ENCODE measurements around the gene RAB1B.
"Not testable (repeated sequence)": the region's sequence is repeated elsewhere in the genome, so short reads cannot be mapped to it uniquely, and the experiment has no call there.

The RAB1B gene

DNA sequence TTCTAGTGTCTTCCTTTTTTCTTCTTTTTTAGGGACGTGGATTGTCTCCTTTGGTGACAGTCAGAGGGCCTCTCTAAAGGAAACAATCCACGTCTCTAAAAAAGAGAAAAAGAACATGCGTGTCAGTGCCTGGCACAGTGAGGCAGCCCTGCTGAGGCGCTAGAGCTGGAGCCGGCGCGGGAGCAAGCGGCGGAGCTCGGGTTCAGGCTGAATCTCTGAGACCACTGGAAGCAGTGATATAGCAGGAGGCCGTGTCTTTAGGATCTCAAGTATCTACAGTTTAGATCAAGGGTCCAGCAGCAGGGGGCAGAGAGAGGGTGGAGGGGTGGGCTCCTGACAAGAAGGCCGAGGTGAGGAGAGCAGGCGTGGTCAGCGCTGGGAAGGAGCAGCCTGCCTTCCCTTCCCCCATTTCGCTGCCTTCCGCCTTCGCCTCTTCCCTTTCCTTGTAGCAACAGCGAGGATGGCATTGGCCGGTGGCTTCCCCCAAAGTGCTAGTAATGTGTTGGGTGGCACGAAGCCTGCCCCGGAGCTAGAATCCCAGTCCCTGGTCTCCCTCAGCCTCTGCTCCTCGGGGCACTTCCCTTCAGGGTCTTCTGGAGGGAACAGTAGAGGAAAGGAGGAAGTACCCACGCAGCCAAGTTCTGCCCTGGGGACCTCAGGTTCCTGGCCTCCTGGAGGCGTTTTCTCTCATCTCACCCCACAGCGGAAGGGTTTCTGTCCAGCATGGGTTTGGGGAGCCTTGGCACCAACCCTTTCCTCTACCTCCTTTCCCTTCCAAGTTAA lies 28.2 kb upstream of the RAB1B start:
- DNase-seq, result no peak

DNA sequence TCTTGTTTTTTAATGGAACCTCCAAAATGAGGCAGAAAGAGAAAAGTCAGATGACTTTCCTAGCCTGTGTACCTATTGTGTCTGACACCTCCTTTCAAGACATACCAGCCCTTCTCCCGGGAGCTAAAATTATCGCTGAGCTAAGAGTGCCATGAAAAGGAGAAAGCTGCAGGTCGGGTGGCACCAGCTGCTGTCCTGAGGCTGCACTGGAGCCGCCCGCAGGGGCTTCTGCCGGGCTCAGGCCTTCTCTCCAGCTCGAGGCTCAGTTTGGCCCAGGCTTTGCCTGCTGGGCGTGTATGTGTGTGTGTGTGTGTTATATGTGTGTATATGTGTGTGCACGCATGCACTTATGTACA lies 27.7 kb upstream of the RAB1B start:
- DNase-seq, result no peak

DNA sequence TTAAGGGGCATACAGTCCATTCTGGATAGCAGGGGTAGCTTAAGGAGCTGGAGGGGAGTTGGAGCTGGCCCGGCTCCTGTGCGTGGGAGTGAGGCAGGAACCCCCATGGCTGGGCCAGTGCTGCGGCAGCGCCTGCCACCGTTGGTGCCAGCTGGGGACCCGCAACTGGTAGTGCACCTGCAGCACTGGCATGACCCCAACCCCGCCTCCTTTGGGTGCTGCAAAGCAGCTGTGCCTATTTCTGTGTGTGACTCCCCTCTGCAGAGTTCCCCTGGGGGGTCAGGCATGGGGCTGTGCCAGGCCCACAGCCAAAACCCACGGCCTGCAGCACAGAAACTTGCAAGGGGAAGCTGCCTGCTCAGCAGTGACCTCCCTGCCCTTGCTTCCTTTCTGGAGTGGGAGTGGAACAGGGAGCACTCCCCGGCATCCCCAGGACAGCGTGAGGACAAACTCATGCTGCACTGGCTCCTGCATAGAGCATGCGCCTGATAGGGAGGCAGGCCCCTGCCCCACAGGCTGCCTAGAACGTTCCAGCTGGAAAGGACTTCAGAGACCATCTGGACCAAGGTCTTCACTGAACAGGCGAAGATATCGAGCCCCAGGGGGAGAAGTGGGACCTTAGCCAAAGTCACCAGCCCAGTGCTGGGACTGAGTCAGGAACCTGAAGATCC lies 26.2 kb upstream of the RAB1B start:
- no peak for DNase-seq

DNA sequence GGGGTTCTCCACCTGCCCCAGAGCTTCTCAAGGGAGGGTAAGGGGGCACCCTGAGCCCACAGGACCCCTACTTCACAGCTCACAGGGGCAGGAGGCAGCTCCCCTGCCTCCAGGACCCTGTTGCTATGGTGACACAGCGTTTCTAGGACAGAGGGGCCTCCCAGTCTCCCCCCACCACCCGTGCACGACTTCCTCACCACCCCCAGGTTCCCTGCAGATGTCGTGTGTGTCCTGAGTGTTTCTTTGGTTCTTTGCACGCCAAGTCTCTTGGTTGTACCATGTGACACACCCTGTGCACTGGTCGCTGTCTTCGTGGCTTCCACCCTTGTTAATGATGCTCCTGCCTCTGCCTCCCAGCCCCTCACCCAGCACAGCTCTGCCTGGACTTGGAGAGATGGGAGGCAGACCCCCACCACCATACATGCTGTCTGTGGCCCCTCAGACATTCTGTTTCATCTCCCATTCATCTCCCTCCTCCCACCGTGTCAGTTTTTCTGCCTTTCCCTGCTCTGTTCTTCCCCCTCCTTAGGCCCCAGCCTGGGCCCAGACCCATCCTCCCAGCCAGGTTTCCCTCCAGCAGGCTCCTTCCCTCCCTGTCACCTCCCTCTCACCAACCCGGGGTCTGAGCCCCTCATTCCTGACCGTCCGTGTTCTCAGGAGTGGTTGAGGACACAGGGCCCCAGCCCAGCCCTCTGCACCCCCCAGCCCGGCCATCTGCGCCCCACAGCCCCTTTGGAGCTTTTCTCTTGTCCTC lies 24.5 kb upstream of the RAB1B start:
- DNase-seq, result no peak

DNA sequence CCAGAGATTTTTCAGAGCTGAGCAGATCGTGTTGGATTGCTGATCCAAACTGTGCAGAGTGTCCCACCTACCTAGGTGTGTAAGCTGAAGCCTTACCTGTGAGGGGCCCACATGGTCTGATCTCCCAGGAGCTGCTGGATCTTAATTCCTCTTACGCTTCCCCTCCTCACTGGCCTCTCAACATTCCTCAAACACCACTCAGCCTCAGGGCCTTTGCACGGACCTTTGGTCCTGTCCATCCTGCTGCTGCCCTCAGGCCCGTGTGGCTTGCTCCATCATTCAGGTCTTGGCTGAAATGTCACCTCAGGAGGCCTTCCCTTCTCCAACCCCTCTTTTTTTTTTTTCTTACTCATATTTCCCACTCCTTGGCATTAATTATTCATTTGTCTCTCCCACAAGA lies 21.1 kb upstream of the RAB1B start:
- DNase-seq, result no peak

DNA sequence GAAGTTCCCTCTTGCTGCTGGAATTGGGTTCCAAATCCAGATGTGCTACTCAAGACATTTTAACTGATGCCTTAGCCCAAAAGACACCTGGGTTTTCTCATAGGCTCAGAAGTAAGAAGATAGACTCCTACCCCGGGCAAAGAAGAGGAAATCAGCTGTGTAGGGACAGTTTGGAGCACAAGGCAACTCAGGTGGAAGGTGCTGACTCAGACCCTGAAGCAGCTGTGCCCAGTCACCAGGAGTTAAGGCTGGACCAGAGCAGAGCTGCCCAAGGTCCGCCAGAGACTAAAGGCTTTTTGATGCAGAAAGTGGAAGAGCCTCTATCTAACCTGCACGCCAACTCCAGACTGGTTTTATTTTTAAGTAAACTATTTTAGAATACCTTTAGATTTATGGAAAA lies 20.6 kb upstream of the RAB1B start:
- DNase-seq, result no peak

DNA sequence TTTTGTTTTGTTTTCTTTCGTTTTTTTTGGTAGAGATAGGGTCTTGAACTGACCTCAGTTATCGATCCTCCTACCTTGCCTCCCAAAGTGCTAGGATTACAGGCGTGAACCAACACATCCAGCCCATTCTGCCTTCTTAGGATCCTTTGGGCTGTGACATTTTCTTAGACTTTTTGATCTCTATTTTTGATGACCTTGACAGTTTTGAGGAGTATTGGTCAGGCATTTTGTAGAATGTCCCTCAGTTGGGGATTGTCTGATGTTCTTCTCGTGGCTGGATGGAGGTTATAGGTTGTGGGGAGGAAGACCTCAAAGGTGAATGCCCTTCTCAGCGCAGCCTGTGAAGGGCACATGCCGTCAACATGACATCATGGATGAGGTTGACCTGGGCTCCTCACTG lies 19.5 kb upstream of the RAB1B start:
- no peak for DNase-seq

DNA sequence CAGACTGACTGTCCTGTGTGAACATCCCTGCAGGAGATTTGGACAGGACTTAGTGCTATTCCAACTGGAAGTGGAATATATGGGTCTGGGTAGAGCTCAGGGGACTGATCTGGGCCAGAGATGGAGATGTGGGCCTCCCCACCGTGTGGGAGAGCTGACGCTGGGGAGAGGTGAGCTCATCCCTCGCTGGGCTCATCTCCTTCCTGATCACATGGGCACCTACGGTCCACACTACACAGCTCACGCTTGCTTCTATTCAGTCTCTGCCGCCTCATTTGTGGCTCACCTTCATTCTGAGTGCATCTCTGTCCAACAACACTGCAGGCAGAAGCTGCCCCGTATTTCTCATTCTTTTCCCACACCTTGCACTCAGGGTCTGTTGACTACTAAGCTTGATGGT lies 16.6 kb upstream of the RAB1B start:
- no peak for DNase-seq

DNA sequence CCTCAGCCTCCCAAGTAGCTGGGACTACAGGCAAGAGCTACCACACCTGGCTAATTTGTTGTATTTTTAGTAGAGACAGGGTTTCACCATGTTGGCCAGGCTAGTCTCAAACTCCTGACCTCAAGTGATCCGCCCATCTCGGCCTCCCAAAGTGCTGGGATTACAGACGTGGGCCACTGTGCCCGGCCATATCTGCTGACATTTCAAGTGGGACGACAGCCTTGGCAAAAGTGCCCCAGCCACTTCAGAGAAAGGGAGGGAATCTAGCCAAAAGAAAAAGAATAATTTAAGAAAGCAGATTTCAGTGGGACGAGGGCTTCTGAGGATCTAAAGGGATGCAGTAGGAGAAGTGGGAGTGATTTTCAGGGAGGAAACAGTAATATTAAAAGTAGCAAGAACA lies 15.4 kb upstream of the RAB1B start:
- DNase-seq, result not testable (repeated sequence)

DNA sequence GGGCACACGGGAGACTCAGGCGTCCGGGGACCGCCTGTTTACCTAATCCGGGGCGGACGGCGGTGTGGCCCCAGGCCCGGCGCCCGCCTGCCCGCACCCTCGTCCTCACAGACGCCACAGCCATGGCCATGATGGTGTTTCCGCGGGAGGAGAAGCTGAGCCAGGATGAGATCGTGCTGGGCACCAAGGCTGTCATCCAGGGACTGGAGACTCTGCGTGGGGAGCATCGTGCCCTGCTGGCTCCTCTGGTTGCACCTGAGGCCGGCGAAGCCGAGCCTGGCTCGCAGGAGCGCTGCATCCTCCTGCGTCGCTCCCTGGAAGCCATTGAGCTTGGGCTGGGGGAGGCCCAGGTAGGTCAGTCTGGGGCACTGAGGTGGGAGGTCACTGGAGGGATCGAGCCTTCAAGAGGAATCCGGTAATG lies 10.0 kb upstream of the RAB1B start:
- DNase-seq, result no peak

DNA sequence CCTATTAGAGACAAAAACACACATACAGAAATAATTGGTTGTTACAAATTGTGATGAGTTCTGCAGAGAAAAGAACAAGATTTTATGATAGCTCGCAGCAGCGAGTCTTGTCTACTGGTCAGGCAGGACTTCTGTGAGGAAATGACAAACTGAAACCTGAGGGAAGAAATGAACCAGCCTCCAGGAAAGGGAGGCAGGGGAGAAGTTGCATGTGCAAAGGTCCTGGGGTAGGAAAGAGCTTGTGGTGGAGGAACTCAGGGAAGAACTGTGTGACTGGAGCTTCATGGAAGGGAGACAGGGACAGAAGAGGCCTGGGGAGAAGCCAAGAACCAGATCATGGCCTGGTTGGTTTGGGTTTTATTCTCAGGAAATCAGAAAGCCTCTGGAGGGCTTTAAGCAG lies 9.2 kb upstream of the RAB1B start:
- no peak for DNase-seq

DNA sequence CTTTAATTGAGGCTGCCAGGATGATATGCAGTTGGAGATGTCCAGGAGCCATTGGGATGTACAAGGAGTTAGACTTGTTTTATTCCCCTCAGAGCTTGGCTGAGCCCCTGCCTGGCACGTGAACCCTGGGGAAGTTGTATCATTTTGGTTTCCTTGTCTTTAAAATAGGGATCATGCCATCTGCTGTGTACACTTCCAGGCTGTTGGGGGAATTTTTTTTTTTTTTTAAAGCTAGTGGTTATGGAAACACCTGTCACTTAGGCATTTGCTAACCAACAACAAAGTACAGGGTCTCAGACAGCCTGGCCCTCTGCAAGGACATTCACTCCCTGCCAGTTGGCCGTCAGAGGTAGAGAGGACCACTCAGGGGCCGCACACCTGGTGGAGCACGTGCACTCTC lies 8.5 kb upstream of the RAB1B start:
- DNase-seq, result no peak

DNA sequence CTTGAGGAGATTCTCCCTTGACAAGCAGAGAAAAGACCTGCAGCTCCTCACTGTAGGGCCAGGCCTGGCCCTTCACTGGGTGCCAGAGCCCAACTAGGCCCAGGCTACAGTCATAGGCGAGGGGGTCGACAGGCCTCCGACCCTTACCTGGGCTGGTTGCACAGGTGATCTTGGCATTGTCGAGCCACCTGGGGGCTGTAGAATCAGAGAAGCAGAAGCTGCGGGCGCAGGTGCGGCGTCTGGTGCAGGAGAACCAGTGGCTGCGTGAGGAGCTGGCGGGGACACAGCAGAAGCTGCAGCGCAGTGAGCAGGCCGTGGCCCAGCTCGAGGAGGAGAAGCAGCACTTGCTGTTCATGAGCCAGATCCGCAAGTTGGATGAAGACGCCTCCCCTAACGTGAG lies 6.9 kb upstream of the RAB1B start:
- no peak for DNase-seq

DNA sequence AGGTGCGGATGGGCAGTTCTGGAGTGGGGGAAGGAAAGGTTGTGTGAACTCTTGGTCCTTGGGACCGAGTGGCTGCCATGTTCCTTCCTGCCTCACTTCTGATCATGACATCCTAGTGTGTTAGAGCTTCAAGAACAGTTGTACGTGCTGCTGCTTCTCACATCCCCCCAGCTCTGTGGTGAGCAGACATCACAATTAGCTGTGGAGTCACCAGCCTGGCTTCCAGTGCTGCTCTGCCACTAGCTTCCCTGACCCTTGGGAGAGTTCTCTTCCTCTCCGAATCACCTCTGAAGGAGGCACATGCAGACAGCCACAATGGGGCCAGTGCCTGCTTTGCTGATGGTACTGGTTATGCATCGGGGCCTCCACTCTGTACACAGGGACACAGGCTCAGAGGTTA lies 6.2 kb upstream of the RAB1B start:
- DNase-seq, result no peak

DNA sequence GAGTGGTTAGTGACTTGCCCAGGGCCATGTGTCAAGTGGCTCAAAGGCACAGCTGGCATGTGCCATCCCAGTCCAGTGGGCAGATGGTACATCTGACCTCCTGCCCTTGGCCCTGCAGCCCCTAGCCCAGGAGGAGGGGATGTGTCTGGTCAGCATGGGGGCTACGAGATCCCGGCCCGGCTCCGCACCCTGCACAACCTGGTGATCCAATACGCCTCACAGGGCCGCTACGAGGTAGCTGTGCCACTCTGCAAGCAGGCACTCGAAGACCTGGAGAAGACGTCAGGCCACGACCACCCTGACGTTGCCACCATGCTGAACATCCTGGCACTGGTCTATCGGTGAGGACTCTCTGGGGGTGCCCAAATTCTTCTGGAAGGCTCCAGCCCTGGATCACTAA lies 5.7 kb upstream of the RAB1B start:
- no peak for DNase-seq

DNA sequence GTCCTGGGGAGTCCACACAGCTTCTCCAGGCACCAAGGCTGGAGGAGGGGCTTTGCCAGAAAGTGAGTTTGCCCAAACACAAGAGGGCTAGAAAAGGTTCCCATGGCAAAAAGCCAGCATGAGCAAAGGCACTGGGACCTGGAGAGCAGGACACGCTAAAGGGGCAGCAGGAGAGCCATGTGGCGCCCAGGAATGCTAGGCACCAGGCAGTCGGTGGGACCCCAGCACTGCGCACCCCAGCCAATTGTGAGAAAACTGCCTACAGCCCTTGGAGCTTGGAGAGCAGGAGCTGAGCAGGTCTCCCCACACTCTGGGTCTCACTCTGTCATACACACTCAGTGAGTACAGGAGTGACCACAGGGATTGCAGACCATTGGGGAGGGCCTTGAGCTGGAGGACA lies 5.2 kb upstream of the RAB1B start:
- no peak for DNase-seq

DNA sequence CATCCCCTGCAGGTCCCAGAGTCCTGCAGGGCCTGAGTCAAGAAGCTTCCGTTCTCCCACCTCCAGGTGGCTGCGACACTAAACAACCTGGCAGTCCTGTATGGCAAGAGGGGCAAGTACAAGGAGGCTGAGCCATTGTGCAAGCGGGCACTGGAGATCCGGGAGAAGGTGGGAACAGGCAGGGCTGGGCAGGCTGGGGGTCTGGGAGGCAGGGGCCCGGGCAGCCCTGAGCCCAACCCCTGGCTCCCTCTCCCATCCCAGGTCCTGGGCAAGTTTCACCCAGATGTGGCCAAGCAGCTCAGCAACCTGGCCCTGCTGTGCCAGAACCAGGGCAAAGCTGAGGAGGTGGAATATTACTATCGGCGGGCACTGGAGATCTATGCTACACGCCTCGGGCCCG lies 4.7 kb upstream of the RAB1B start:
- DNase-seq, result no peak

DNA sequence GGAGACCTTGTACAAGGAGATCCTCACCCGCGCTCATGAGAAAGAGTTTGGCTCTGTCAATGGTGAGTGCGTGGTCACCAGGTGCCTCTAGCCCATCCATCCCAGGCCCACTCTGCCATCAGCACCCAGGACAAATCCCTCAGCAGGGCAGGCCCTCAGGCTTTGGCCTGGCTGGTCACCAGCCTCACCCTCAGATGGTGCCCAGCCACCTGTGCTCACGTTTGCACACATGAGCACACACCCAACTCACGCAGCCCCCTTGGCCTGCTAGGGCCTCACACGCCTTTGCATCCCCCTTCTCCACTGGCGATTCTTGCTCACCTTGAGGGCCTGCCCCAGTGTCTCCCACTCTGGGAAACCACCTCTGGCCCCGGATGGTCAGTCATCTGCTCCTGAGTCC lies 4.1 kb upstream of the RAB1B start:
- no peak for DNase-seq

DNA sequence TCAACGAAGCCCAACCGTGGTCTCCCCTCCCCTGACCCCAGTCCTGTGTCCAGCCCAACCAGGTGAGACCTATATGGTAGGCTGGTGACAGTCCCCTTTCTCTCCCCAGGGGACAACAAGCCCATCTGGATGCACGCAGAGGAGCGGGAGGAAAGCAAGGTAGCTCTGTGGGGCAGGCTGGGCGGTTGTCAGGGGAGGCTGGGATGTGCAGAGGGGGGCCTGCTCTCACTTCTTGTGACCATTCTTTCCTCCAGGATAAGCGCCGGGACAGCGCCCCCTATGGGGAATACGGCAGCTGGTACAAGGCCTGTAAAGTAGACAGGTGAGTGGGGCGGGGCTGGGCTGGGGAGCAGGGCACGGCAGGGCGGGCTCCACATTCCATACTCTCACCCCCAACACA lies 3.5 kb upstream of the RAB1B start:
- no peak for DNase-seq

DNA sequence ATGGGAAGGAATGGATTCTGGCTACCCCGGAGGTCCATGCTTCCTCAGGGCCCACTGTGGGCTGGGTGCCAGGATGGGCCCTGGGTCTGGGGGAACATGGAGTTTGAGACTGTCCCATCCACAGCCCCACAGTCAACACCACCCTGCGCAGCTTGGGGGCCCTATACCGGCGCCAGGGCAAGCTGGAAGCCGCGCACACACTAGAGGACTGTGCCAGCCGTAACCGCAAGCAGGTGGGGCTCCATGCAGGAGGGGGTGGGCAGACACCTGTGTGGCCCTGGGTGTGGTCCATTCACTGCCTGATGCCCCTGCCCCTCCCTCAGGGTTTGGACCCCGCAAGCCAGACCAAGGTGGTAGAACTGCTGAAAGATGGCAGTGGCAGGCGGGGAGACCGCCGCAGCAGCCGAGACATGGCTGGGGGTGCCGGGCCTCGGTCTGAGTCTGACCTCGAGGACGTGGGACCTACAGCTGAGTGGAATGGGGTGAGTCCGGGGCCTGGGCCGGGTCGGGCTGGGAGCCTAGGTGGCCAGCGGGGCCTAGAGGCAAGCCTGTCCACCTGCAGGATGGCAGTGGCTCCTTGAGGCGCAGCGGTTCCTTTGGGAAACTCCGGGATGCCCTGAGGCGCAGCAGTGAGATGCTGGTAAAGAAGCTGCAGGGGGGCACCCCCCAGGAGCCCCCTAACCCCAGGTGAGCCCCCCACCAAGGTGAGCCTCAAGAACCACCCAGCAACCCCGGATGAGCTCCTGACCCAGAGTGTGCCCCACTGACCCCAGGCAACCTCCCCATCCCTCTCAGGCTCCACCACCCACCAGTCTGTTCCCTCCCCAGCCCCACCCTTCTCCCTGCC lies 2.7 kb upstream of the RAB1B start:
- DNase-seq, result no peak

DNA sequence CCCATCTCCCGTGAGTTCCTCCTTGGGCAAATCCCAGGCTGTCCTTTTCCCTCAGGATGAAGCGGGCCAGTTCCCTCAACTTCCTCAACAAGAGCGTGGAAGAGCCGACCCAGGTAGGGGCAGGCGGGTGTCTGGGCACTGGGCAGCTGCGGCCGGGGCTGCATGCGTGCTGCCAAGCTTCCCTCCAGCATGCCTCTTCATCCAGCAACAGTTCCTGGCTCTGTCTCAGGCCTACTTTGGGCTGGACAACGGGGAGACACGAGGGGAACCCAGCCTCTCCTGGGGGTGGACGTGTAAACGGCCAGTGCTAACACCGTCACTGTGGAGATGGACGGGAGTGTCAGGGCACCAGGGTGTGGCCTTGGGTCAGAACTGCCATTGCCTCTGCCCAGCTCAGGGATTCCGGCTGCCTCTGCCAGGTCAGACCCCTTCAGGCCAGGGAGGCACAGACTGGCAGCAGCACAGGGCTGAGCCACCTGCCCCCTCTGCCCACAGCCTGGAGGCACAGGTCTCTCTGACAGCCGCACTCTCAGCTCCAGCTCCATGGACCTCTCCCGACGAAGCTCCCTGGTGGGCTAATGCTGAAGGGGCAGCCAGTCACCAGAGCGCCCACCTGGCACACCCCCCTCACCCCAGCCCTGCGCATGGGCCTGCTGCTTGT lies 1.9 kb upstream of the RAB1B start:
- DNase-seq, result no peak

DNA sequence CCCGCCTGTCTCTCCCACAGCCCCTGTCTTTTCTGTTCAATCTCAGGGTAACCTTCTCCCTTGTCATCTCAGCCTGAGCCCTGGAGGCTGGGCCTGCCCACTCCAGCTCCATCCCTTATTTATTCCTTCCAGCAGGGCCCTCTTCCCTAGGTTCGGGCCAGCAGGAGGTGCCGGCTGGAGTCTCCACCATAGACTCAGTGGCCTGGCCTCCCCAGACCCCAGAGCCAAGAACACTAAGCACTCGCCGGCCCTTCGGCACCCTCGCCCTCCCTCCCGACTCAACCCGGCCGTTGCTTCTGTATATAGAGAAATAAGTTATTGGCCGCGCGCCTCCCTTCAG lies 1.4 kb upstream of the RAB1B start:
- no peak for DNase-seq
